HepG2 (cell line): ENCODE results near the gene SH2D3C. TPM values are rescaled to one million over a fixed set of nuclear protein-coding genes. Genes with fewer than 3 reads are reported as not detected.

Source experiments
- CHD2 ChIP-seq: IDR thresholded peaks from 2 replicates; pipeline ENCODE4 v1.6.1; 2011; ENCODE audit warnings: low read depth, low read length, improper control_type of control experiment
- EHMT2 ChIP-seq: fragments of 200-600 bp; sonication (generic); IDR thresholded peaks from 2 replicates; pipeline ENCODE4 v1.7.0; 2017; ENCODE audit warnings: antibody characterized with exemption, low read depth, low read length, borderline replicate concordance
- FOSL2 ChIP-seq: sonication (generic); formaldehyde crosslinking; IDR thresholded peaks from 2 replicates; pipeline ENCODE4 v1.4.0; 2020; ENCODE audit warnings: missing genetic modification reagents
- GTF3A ChIP-seq: sonication (generic); formaldehyde crosslinking; conservative IDR thresholded peaks from 2 replicates; pipeline ENCODE4 v1.4.0; 2020; ENCODE audit warnings: mild to moderate bottlenecking, missing genetic modification reagents
- HOXA9 ChIP-seq: sonication (generic); formaldehyde crosslinking; IDR thresholded peaks from 2 replicates; pipeline ENCODE4 v1.8.1; 2022; ENCODE audit warnings: missing genetic modification reagents, mild to moderate bottlenecking, moderate library complexity, borderline replicate concordance
- KAT8 ChIP-seq: IDR thresholded peaks from 2 replicates; pipeline ENCODE4 v1.6.1; 2016; ENCODE audit warnings: missing genetic modification reagents, missing compliant biosample characterization
- MATR3 ChIP-seq: sonication (generic); formaldehyde crosslinking; IDR thresholded peaks from 2 replicates; pipeline ENCODE4 v1.4.0; 2020; ENCODE audit warnings: missing genetic modification reagents
- MAZ ChIP-seq, 2 experiments: sonication (generic) in 1 of 2; formaldehyde crosslinking in 1 of 2; IDR thresholded peaks; 2 replicates each; pipeline versions ENCODE4 v1.5.0 to v1.6.1; 2012 to 2020; ENCODE audit warnings: low read depth in 2 of 2, mild to moderate bottlenecking in 2 of 2, borderline replicate concordance in 1 of 2, improper control_type of control experiment in 1 of 2, low read length in 1 of 2, missing genetic modification reagents in 1 of 2, moderate library complexity in 1 of 2
- MTERF4 ChIP-seq: sonication (generic); formaldehyde crosslinking; IDR thresholded peaks from 2 replicates; pipeline ENCODE4 v1.8.0; 2023; ENCODE audit warnings: mild to moderate bottlenecking, missing genetic modification reagents
- MXD1 ChIP-seq: sonication (generic); formaldehyde crosslinking; IDR thresholded peaks from 2 replicates; pipeline ENCODE4 v1.4.0; 2020; ENCODE audit warnings: mild to moderate bottlenecking, missing genetic modification reagents
- PHF20 ChIP-seq: sonication (generic); formaldehyde crosslinking; IDR thresholded peaks from 2 replicates; pipeline ENCODE4 v1.5.0; 2020; ENCODE audit warnings: mild to moderate bottlenecking, missing genetic modification reagents
- POGZ ChIP-seq: sonication (generic); formaldehyde crosslinking; IDR thresholded peaks from 2 replicates; pipeline ENCODE4 v1.4.0; 2020; ENCODE audit warnings: mild to moderate bottlenecking, missing genetic modification reagents
- RCOR2 ChIP-seq: IDR thresholded peaks from 2 replicates; pipeline ENCODE4 v1.6.1; 2016; ENCODE audit warnings: missing biosample characterization, missing genetic modification reagents
- REPIN1 ChIP-seq: sonication (generic); formaldehyde crosslinking; IDR thresholded peaks from 2 replicates; pipeline ENCODE4 v1.8.0; 2022; ENCODE audit warnings: missing genetic modification reagents, low read depth, mild to moderate bottlenecking, borderline replicate concordance
- SMAD3 ChIP-seq: sonication (generic); formaldehyde crosslinking; IDR thresholded peaks from 2 replicates; pipeline ENCODE4 v1.4.0; 2020; ENCODE audit warnings: missing genetic modification reagents
- TAF15 ChIP-seq: fragments of 200-400 bp; formaldehyde crosslinking; IDR thresholded peaks from one replicate; pipeline ENCODE4 v1.6.1; 2018; ENCODE audit warnings: mild to moderate bottlenecking, low read depth, low read length; ENCODE audit not compliant: poor library complexity, severe bottlenecking
- TCF7L2 ChIP-seq: IDR thresholded peaks from 2 replicates; pipeline ENCODE4 v1.6.1; 2011; ENCODE audit warnings: mild to moderate bottlenecking, low read depth, low read length, moderate library complexity
- WIZ ChIP-seq: sonication (generic); formaldehyde crosslinking; IDR thresholded peaks from 2 replicates; pipeline ENCODE4 v1.5.1; 2020; ENCODE audit warnings: mild to moderate bottlenecking, missing genetic modification reagents
- ZEB1 ChIP-seq: IDR thresholded peaks from 2 replicates; pipeline ENCODE4 v1.6.1; 2012; ENCODE audit warnings: mild to moderate bottlenecking, low read depth, inconsistent platforms; ENCODE audit not compliant: insufficient replicate concordance
- ZKSCAN5 ChIP-seq: sonication (generic); formaldehyde crosslinking; IDR thresholded peaks from 2 replicates; pipeline ENCODE4 v1.5.1; 2020; ENCODE audit warnings: mild to moderate bottlenecking, missing genetic modification reagents
- ZNF20 ChIP-seq: sonication (generic); formaldehyde crosslinking; IDR thresholded peaks from 2 replicates; pipeline ENCODE4 v1.4.0; 2020; ENCODE audit warnings: mild to moderate bottlenecking, moderate library complexity, missing genetic modification reagents
- ZNF232 ChIP-seq: sonication (generic); formaldehyde crosslinking; IDR thresholded peaks from 2 replicates; pipeline ENCODE4 v1.4.0; 2020; ENCODE audit warnings: missing genetic modification reagents, borderline replicate concordance
- ZNF263 ChIP-seq: sonication (generic); formaldehyde crosslinking; IDR thresholded peaks from 2 replicates; pipeline ENCODE4 v1.4.0; 2020; ENCODE audit warnings: missing genetic modification reagents
- ZNF292 ChIP-seq: sonication (generic); formaldehyde crosslinking; IDR thresholded peaks from 2 replicates; pipeline ENCODE4 v1.8.1; 2022; ENCODE audit warnings: mild to moderate bottlenecking, low read depth, missing genetic modification reagents, borderline replicate concordance
- ZNF609 ChIP-seq: sonication (generic); formaldehyde crosslinking; IDR thresholded peaks from 2 replicates; pipeline ENCODE4 v1.4.0; 2020; ENCODE audit warnings: mild to moderate bottlenecking, missing genetic modification reagents, borderline replicate concordance
- polyA plus RNA-seq, 8 experiments: library from polyadenylated mRNA; depleted of rRNA in 3 of 8; stranded (reverse) in 7 of 8; unstranded in 1 of 8; fragments of >200 nt; fragmentation: Illumina TruSeq in 4 of 8; extraction: Trizol in 4 of 8; gene quantifications; 2 replicates each; pipeline versions ENCODE4 v1.2.1 to v1.2.3, GENCODE V29; 2011 to 2016; ENCODE audit warnings: low read depth in 4 of 8, missing spikeins in 1 of 8, mixed read lengths in 1 of 8; ENCODE audit not compliant: insufficient read depth in 1 of 8
- total RNA-seq, 5 experiments: library from RNA; depleted of rRNA; stranded (reverse); fragments of >200 nt; fragmentation: Illumina TruSeq; extraction: Trizol; gene quantifications; 2 replicates each; pipeline ENCODE4 v1.2.3, GENCODE V29; 2016; ENCODE audit warnings: low read depth in 1 of 5

SH2D3C gene
- total and polyA plus RNA-seq, 2 of the 13 experiments (the other 11 are each of a cell fraction or from before 2014, with no cell fraction given) = not detected

DNA sequence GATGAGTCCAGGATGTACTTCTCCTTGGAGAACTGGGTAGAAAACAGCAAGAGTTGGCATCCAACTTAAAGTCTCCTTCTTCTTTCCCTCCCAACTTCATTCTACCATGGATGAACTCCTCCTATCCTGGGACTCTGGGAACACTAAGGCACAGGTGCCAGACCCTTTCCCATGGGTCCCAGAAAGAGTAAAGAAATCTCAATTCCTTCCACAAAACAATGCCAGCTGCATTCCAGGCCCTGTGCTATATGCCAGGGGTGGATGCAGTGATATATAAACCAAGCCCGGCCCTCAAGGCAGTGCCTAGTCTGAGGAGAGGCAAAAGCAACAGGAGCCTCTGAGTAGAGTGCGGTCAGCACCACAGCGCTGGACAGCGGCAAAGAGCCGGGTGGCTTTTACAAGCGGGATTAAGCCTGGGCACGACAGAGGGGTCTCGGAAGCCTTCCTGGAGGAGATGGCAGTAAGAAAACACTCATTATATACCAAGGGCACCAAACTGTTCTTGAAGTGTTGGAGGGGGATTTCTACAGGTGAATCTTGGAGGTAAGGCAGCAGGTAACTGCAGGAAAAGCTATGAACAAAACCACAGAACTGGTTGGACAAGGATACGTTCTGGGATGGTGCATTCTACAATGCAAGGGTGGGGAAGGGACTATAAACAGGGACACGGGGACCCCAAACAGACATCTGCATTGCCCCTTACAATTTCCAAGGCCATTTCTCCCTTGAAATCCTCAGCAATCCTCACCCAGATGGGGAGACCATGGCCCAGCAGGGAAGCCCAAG lies 27.0 kb downstream of the SH2D3C start (continued):
- TF ChIP-seq WIZ (CRISPR knock-in tag) = peak; percentile 91
- no peak for TF ChIP-seq PHF20 (CRISPR knock-in tag)
- no peak for TF ChIP-seq MTERF4
- peak; percentile 51; the same call in 1 of the 2 replicates for TF ChIP-seq ZNF263 (CRISPR knock-in tag)
- peak; percentile 91 for TF ChIP-seq EHMT2
- TF ChIP-seq ZNF20 (CRISPR knock-in tag) = no peak
- TF ChIP-seq RCOR2 (CRISPR knock-in tag) = no peak
- no peak for TF ChIP-seq FOSL2 (CRISPR knock-in tag)
- no peak for TF ChIP-seq ZEB1
- peak; percentile 72; the same call in 1 of the 2 replicates for TF ChIP-seq ZNF232 (CRISPR knock-in tag)
- TF ChIP-seq ZNF609 = no peak
- no peak for TF ChIP-seq ZNF292 (CRISPR knock-in tag)
- TF ChIP-seq TAF15 = no peak
- no peak for TF ChIP-seq POGZ
- no peak for TF ChIP-seq MAZ (IDR thresholded peaks at IDR 0.05; ENCODE audit: borderline replicate concordance, low read depth, low read length)
- no peak for TF ChIP-seq MAZ (CRISPR knock-in tag; IDR thresholded peaks at IDR 0.05; ENCODE audit: low read depth)
- TF ChIP-seq TCF7L2 = no peak
- no peak for TF ChIP-seq CHD2
- TF ChIP-seq HOXA9 (CRISPR knock-in tag) = no peak
- TF ChIP-seq SMAD3 = 0 out of 2 replicates have a peak, but pooled peaks have one; percentile 36
- no peak for TF ChIP-seq KAT8 (CRISPR knock-in tag)
- TF ChIP-seq GTF3A (CRISPR knock-in tag) = no peak
- TF ChIP-seq ZKSCAN5 (CRISPR knock-in tag) = no peak
- TF ChIP-seq MATR3 (CRISPR knock-in tag) = no peak
- no peak for TF ChIP-seq REPIN1 (CRISPR knock-in tag)
- TF ChIP-seq MXD1 = no peak
